ENCODE results near the gene IKZF2. TPM values are rescaled to one million over a fixed set of nuclear protein-coding genes. Genes with fewer than 3 reads are reported as not detected.

The IKZF2 gene
- polyA plus RNA-seq, 1 donor (not counting 4 experiments of a cell fraction or from before 2014, with no cell fraction given): 8.2 TPM

DNA sequence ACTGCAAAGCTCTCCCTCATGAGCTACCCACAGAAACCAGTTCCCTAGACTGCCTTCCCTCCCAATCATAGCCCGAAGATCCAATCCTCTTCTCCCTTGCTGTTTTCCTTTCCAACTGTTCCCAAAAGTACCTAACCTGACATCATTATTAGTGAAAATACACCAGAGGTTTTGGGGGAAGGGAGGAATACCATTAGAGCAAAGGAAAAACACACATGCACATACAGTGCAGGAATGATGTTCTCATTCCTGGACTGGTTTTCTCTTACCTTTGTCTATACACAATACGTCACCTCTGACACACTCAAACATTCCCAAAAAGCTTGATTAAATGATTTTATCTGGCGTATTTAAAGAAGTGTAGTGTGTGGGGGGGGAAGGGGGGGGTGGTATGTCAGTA, 46.2 kb downstream of the IKZF2 start:
- Histone ChIP-seq H3K4me2 (ENCODE audit: control insufficient read depth, extremely low read depth, insufficient read depth, low read depth, low read length) (peak overlapping the region; percentile 92), H2AFZ (ENCODE audit: control insufficient read depth, low read length) (peak overlapping the region; percentile 64), H3K27ac (ENCODE audit: control insufficient read depth, insufficient read depth, low read length) (no peak overlapping the region), H3K4me1 (ENCODE audit: control insufficient read depth, extremely low read depth, insufficient read depth, low read length) (peaks cover 23% of the 10 kb centered on the region), H3K27me3 (ENCODE audit: control insufficient read depth, extremely low read depth, insufficient read depth, low read length) (no peaks in the 10 kb centered on the region), H3K79me2 (ENCODE audit: control insufficient read depth, insufficient read depth, low read length) (peaks cover 2% of the 10 kb centered on the region), H3K9ac (ENCODE audit: control insufficient read depth, extremely low read depth, insufficient read depth, low read length) (no peak overlapping the region), H4K20me1 (ENCODE audit: control insufficient read depth, extremely low read depth, insufficient read depth, low read length) (no peaks in the 10 kb centered on the region), H3K36me3 (ENCODE audit: control insufficient read depth in 2 of 2, extremely low read depth in 1 of 2, insufficient read depth in 2 of 2, low read length in 2 of 2) (no peaks in the 10 kb centered on the region), H3K9me3 (ENCODE audit: control insufficient read depth, low read depth, low read length) (no peaks in the 10 kb centered on the region), H3K9me1 (ENCODE audit: control insufficient read depth, extremely low read depth, insufficient read depth, low read length) (no peaks in the 10 kb centered on the region), H3K4me3 (ENCODE audit: control insufficient read depth in 2 of 3, extremely low read depth in 1 of 3, insufficient read depth in 2 of 3, low read depth in 1 of 3, low read length in 3 of 3) (peak overlapping the region in 1 of 3 experiments; percentile 18)
- DNase-seq (ENCODE audit: low read depth, low spot score): no peak
- peak; percentile 36 for FAIRE-seq
- dilution Hi-C loops (cut with MboI; ENCODE audit: extremely low pct_ligation_motif_present, low sequenced_read_pairs): no loop called here
- no peak for TF ChIP-seq EZH2 (IDR thresholded peaks at IDR 0.05; ENCODE audit: low read length)
- TF ChIP-seq, protein P1, sequence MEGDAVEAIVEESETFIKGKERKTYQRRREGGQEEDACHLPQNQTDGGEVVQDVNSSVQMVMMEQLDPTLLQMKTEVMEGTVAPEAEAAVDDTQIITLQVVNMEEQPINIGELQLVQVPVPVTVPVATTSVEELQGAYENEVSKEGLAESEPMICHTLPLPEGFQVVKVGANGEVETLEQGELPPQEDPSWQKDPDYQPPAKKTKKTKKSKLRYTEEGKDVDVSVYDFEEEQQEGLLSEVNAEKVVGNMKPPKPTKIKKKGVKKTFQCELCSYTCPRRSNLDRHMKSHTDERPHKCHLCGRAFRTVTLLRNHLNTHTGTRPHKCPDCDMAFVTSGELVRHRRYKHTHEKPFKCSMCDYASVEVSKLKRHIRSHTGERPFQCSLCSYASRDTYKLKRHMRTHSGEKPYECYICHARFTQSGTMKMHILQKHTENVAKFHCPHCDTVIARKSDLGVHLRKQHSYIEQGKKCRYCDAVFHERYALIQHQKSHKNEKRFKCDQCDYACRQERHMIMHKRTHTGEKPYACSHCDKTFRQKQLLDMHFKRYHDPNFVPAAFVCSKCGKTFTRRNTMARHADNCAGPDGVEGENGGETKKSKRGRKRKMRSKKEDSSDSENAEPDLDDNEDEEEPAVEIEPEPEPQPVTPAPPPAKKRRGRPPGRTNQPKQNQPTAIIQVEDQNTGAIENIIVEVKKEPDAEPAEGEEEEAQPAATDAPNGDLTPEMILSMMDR (optimal IDR thresholded peaks at IDR 0.05 in 1 of 3, IDR thresholded peaks at IDR 0.05 in 1 of 3, conservative IDR thresholded peaks at IDR 0.05 in 1 of 3; ENCODE audit: extremely low read depth in 1 of 3, insufficient read depth in 2 of 3, low read length in 3 of 3): no peak

DNA sequence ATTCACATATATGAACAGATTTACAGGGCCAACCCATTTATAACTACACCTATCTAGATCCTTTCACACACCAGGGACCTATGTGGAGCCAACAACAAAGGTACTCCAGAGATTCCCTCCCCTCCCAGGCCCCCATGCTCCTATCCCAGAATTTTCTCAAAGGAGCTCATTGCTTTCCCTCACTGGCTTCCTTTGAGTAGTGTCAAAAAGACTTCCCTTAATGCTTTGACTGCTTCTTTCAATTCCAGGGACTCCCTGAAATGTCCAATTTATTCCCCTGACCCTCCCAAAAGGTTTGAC, 46.6 kb downstream of the IKZF2 start:
- peak overlapping the region; percentile 78 for H2AFZ ChIP-seq (ENCODE audit: control insufficient read depth, low read length)
- DNase-seq (ENCODE audit: low read depth, low spot score) (no peak), FAIRE-seq (no peak)
- H3K27ac ChIP-seq (ENCODE audit: control insufficient read depth, insufficient read depth, low read length): peak overlapping the region; percentile 58
- H3K9me1 ChIP-seq (ENCODE audit: control insufficient read depth, extremely low read depth, insufficient read depth, low read length): no peaks in the 10 kb centered on the region
- TF ChIP-seq, protein P1 (optimal IDR thresholded peaks at IDR 0.05 in 1 of 3, IDR thresholded peaks at IDR 0.05 in 1 of 3, conservative IDR thresholded peaks at IDR 0.05 in 1 of 3; ENCODE audit: extremely low read depth in 1 of 3, insufficient read depth in 2 of 3, low read length in 3 of 3): no peak
- no peak for TF ChIP-seq EZH2 (IDR thresholded peaks at IDR 0.05; ENCODE audit: low read length)
- H3K27me3 ChIP-seq (ENCODE audit: control insufficient read depth, extremely low read depth, insufficient read depth, low read length): no peaks in the 10 kb centered on the region
- peak overlapping the region in 2 of 3 experiments; percentile 18 to 65 for H3K4me3 ChIP-seq (ENCODE audit: control insufficient read depth in 2 of 3, extremely low read depth in 1 of 3, insufficient read depth in 2 of 3, low read depth in 1 of 3, low read length in 3 of 3)
- H3K79me2 ChIP-seq (ENCODE audit: control insufficient read depth, insufficient read depth, low read length): peaks cover 2% of the 10 kb centered on the region
- peak overlapping the region; percentile 92 for H3K4me2 ChIP-seq (ENCODE audit: control insufficient read depth, extremely low read depth, insufficient read depth, low read depth, low read length)
- peaks cover 23% of the 10 kb centered on the region for H3K4me1 ChIP-seq (ENCODE audit: control insufficient read depth, extremely low read depth, insufficient read depth, low read length)
- H3K9me3 ChIP-seq (ENCODE audit: control insufficient read depth, low read depth, low read length): no peaks in the 10 kb centered on the region
- H3K9ac ChIP-seq (ENCODE audit: control insufficient read depth, extremely low read depth, insufficient read depth, low read length): peak overlapping the region; percentile 54
- no peaks in the 10 kb centered on the region for H4K20me1 ChIP-seq (ENCODE audit: control insufficient read depth, extremely low read depth, insufficient read depth, low read length)
- H3K36me3 ChIP-seq (ENCODE audit: control insufficient read depth in 2 of 2, extremely low read depth in 1 of 2, insufficient read depth in 2 of 2, low read length in 2 of 2): no peaks in the 10 kb centered on the region
- dilution Hi-C loops (cut with MboI; ENCODE audit: extremely low pct_ligation_motif_present, low sequenced_read_pairs): no loop called here

Data from keratinocyte (primary cell).